NCI-H345 treated with DMSO at 0.1 percent for 48 hours (cell line): ENCODE data around the gene HNRNPH2.

ENCODE experiments used
- DNase-seq: peaks from one replicate; lab custom pipeline; 2025; ENCODE audit not compliant: unreplicated experiment; lab: John Stamatoyannopoulos, UW

HNRNPH2 gene

GRCh38 chrX:101407748-101408531 is at the start of gene HNRNPH2, which contains the start of gene GLA:
Gene HNRNPH2 (plus strand): TSS chrX:101408222. CDS start chrX:101411989, 3,767 bp downstream.
Gene GLA (minus strand): TSS chrX:101407925. CDS start chrX:101407903, 22 bp downstream.
- DNase-seq = peak; percentile 96

GRCh38 chrX:101359966-101360365 is 48.1 kb upstream of the HNRNPH2 start:
- DNase-seq = no peak

GRCh38 chrX:101360390-101360789 is 47.6 kb upstream of the HNRNPH2 start:
- no peak for DNase-seq

GRCh38 chrX:101362116-101362515 is 45.9 kb upstream of the HNRNPH2 start:
- DNase-seq = no peak

- DNase-seq = no peak
These were observed 45.3 kb upstream of the HNRNPH2 start for GRCh38 chrX:101362757-101363156.

GRCh38 chrX:101365301-101365795 is 42.7 kb upstream of the HNRNPH2 start:
- DNase-seq = no peak

GRCh38 chrX:101368800-101369199 is 39.2 kb upstream of the HNRNPH2 start:
- DNase-seq = no peak

- no peak for DNase-seq
These were observed 38.3 kb upstream of the HNRNPH2 start for GRCh38 chrX:101369687-101370086.

GRCh38 chrX:101370888-101371504 is 37.0 kb upstream of the HNRNPH2 start:
- no peak for DNase-seq

- no peak for DNase-seq
These were observed 30.5 kb upstream of the HNRNPH2 start for GRCh38 chrX:101377547-101377946.

GRCh38 chrX:101383679-101384205 is 24.3 kb upstream of the HNRNPH2 start:
- no peak for DNase-seq

- no peak for DNase-seq
These were observed 22.9 kb upstream of the HNRNPH2 start for GRCh38 chrX:101385026-101385684.

GRCh38 chrX:101385795-101386541 is 22.1 kb upstream of the HNRNPH2 start, which contains the start of gene BTK:
Gene BTK (minus strand): TSS chrX:101386191. CDS start chrX:101375284, 10,907 bp downstream.
- no peak for DNase-seq

GRCh38 chrX:101386542-101386885 is 21.5 kb upstream of the HNRNPH2 start:
- no peak for DNase-seq

- no peak for DNase-seq
These were observed 19.4 kb upstream of the HNRNPH2 start for GRCh38 chrX:101388604-101389003.

GRCh38 chrX:101390664-101391525 is 17.1 kb upstream of the HNRNPH2 start, which contains the start of gene RPL36A:
Gene RPL36A (plus strand): TSS chrX:101391011. CDS start chrX:101391044, 33 bp downstream.
- peak; percentile 73 for DNase-seq

GRCh38 chrX:101391831-101392230 is 16.2 kb upstream of the HNRNPH2 start:
- DNase-seq = no peak

- DNase-seq = no peak
These were observed 14.3 kb upstream of the HNRNPH2 start for GRCh38 chrX:101393530-101394305.

GRCh38 chrX:101394372-101394771 is 13.7 kb upstream of the HNRNPH2 start:
- no peak for DNase-seq
